PC-9 (cell line): Measurements from ENCODE around the gene PROP1. TPM values are rescaled to one million over a fixed set of nuclear protein-coding genes. Genes with fewer than 3 reads are reported as not detected.

Experiments used
- BruUV-seq: library from RNA; stranded (reverse); fragments of 400-500 nt; replicated peaks from 2 replicates; lab custom pipeline; 2021; lab: Mats Ljungman, UMichigan
- CTCF ChIA-PET: fragments of 300-600 bp; sonication (Branson Sonifier 250); formaldehyde crosslinking; loops from one replicate; lab custom pipeline; 2022; ENCODE audit warnings: antibody characterized with exemption; lab: Charles Lee
- POLR2A ChIA-PET: fragments of 300-600 bp; sonication (Branson Sonifier 250); formaldehyde crosslinking; loops from one replicate; lab custom pipeline; 2022; ENCODE audit warnings: antibody characterized with exemption; ENCODE audit not compliant: unreplicated experiment; lab: Charles Lee
- DNase-seq, 2 experiments: peaks; one replicate each; pipeline versions ENCODE4 v3.0.0 to v3.0.0-alpha.2; 2015 to 2022; ENCODE audit warnings: mixed read lengths in 1 of 2
- H2AFZ ChIP-seq: fragments of 200-600 bp; sonication (generic); 2 replicates; pipeline ENCODE4 v1.8.1; 2017; ENCODE audit warnings: antibody characterized with exemption
- H3F3A ChIP-seq: fragments of 200-600 bp; sonication (generic); 2 replicates; pipeline ENCODE4 v1.8.1; 2017; ENCODE audit warnings: antibody characterized with exemption, mild to moderate bottlenecking, low read depth; ENCODE audit not compliant: insufficient read depth
- H3K27ac ChIP-seq: fragments of 200-600 bp; sonication (generic); 2 replicates; pipeline ENCODE4 v1.6.1; 2016; ENCODE audit warnings: mixed run types
- H3K27me3 ChIP-seq: fragments of 200-600 bp; sonication (generic); 2 replicates; pipeline ENCODE4 v1.6.1; 2016; ENCODE audit warnings: low read depth, mixed run types; ENCODE audit not compliant: insufficient read depth
- H3K36me3 ChIP-seq: fragments of 200-600 bp; sonication (generic); 2 replicates; pipeline ENCODE4 v1.6.1; 2016; ENCODE audit warnings: low read depth, mixed run types
- H3K4me1 ChIP-seq: fragments of 200-600 bp; sonication (generic); replicated peaks from 2 replicates; pipeline ENCODE4 v1.6.1; 2016; ENCODE audit warnings: mixed run types; ENCODE audit not compliant: insufficient read depth
- H3K4me2 ChIP-seq: fragments of 200-600 bp; sonication (generic); 2 replicates; pipeline ENCODE4 v1.6.1; 2017; ENCODE audit warnings: mixed run types
- H3K4me3 ChIP-seq: fragments of 200-600 bp; sonication (generic); 2 replicates; pipeline ENCODE4 v1.6.1; 2016; ENCODE audit warnings: mixed run types
- H3K79me2 ChIP-seq: fragments of 200-600 bp; sonication (generic); 2 replicates; pipeline ENCODE4 v1.6.1; 2017; ENCODE audit warnings: low read depth, mixed run types
- H3K9me2 ChIP-seq: fragments of 200-600 bp; sonication (generic); 2 replicates; pipeline ENCODE4 v1.8.1; 2017; ENCODE audit warnings: mild to moderate bottlenecking; ENCODE audit not compliant: insufficient read depth
- H3K9me3 ChIP-seq: fragments of 200-600 bp; sonication (generic); 2 replicates; pipeline ENCODE4 v1.8.1; 2016; ENCODE audit warnings: low read depth; ENCODE audit not compliant: insufficient read depth
- H4K20me1 ChIP-seq: fragments of 200-600 bp; sonication (generic); 2 replicates; pipeline ENCODE4 v1.8.1; 2017; ENCODE audit not compliant: insufficient read depth
- EZH2 ChIP-seq: fragments of 200-600 bp; sonication (generic); IDR thresholded peaks from 2 replicates; pipeline ENCODE4 v1.8.0; 2017; ENCODE audit warnings: antibody characterized with exemption, low read depth
- intact Hi-C: fragments of 100-400 bp; cut with micrococcal nuclease; formaldehyde crosslinking; loops from one replicate; pipeline ENCODE4 v1.10.0; 2022; ENCODE audit not compliant: unreplicated experiment
- total RNA-seq: library from RNA; stranded (reverse); gene quantifications from 2 replicates; pipeline ENCODE4 v1.2.3, GENCODE V29; 2021
- TF ChIP-seq, protein P1 (sequence below): fragments of 200-600 bp; sonication (generic); conservative IDR thresholded peaks from 2 replicates; pipeline ENCODE4 v1.6.1; 2017; ENCODE audit warnings: mixed run types, antibody characterized with exemption, mild to moderate bottlenecking, moderate library complexity

Gene PROP1
- total RNA-seq, 1 experiment from 2014 or later, result not detected

- no peaks in the 10 kb centered on the region for H3F3A ChIP-seq
- ChIA-PET CTCF (no interaction called here), POLR2A (no interaction called here)
- H3K9me3 ChIP-seq, result no peaks in the 10 kb centered on the region
- H3K36me3 ChIP-seq, result no peaks in the 10 kb centered on the region
- no peak for DNase-seq
- intact Hi-C loops, result no loop called here
- TF ChIP-seq, protein P1, sequence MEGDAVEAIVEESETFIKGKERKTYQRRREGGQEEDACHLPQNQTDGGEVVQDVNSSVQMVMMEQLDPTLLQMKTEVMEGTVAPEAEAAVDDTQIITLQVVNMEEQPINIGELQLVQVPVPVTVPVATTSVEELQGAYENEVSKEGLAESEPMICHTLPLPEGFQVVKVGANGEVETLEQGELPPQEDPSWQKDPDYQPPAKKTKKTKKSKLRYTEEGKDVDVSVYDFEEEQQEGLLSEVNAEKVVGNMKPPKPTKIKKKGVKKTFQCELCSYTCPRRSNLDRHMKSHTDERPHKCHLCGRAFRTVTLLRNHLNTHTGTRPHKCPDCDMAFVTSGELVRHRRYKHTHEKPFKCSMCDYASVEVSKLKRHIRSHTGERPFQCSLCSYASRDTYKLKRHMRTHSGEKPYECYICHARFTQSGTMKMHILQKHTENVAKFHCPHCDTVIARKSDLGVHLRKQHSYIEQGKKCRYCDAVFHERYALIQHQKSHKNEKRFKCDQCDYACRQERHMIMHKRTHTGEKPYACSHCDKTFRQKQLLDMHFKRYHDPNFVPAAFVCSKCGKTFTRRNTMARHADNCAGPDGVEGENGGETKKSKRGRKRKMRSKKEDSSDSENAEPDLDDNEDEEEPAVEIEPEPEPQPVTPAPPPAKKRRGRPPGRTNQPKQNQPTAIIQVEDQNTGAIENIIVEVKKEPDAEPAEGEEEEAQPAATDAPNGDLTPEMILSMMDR, result no peak
- no peak for TF ChIP-seq EZH2
- no peaks in the 10 kb centered on the region for H3K79me2 ChIP-seq
- no peaks in the 10 kb centered on the region for H4K20me1 ChIP-seq
- H3K9me2 ChIP-seq, result no peaks in the 10 kb centered on the region
- H3K4me2 ChIP-seq, result no peak overlapping the region
- no peak overlapping the region for H3K27ac ChIP-seq
- H3K4me1 ChIP-seq, result no peaks in the 10 kb centered on the region
- peaks cover 92% of the 10 kb centered on the region for H3K27me3 ChIP-seq
- no TSS peak for BruUV-seq
- H3K4me3 ChIP-seq, result no peak overlapping the region
- H2AFZ ChIP-seq, result no peak overlapping the region
Measured at GRCh38 chr5:177968661-177969211, 27.3 kb downstream of the PROP1 start.

DNA sequence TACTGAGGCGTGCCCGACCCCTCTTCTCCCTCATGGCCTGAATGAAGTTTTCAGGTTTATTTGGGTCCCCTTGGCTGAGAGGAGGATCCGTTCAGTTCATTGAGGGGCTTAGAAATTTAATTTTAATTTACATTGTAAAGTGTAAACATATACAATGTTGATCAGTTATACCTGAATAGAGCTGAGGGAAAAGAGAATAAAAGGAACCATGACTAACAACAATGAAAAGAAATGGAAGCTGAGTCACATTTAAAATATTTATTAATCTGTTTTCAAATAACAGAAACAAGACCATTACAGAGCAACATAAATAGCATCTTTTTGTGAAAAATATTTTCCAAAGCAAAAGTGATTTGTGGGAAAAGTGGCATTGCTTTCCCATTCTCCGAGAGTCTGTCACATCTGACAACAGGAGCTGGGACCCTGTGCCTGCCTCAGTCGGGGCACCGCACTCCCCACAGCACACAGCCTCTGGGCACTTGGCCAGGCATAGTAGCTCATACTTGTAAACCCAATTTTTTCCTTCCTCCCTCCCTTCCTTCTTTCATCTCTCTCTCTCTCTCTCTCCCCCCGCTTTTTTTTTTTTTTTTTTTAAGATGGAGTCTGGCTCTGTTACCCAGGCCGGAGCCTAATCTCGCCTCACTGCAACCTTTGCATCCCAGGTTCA lies 28.7 kb downstream of the PROP1 start:
- no peak for TF ChIP-seq EZH2
- TF ChIP-seq, protein P1, result no peak
- POLR2A ChIA-PET, result interaction anchor here (0.7 kb wide), 1 partner anchor 25 kb away, joined by 34 read pairs; no protein-coding TSS in a partner anchor
- Histone ChIP-seq H3K27ac (no peak overlapping the region), H3K36me3 (no peaks in the 10 kb centered on the region), H3K79me2 (no peaks in the 10 kb centered on the region), H3K4me3 (no peak overlapping the region), H3K27me3 (peaks cover 93% of the 10 kb centered on the region), H3K9me2 (no peaks in the 10 kb centered on the region), H3K4me2 (no peak overlapping the region), H3F3A (no peaks in the 10 kb centered on the region), H3K4me1 (no peaks in the 10 kb centered on the region), H2AFZ (no peak overlapping the region), H3K9me3 (no peaks in the 10 kb centered on the region), H4K20me1 (no peaks in the 10 kb centered on the region)
- DNase-seq, result no peak
- CTCF ChIA-PET, result interaction anchor here (0.5 kb wide), 1 partner anchor 94 kb away, joined by 3 read pairs; no protein-coding TSS in a partner anchor
- intact Hi-C loops, result no loop called here
- BruUV-seq, result no TSS peak

- intact Hi-C loops, result no loop called here
- Histone ChIP-seq H3K9me3 (no peaks in the 10 kb centered on the region), H3K9me2 (no peaks in the 10 kb centered on the region), H3K4me2 (no peak overlapping the region), H3K4me1 (no peaks in the 10 kb centered on the region), H3K79me2 (no peaks in the 10 kb centered on the region), H3K27ac (no peak overlapping the region), H3F3A (no peaks in the 10 kb centered on the region), H3K4me3 (no peak overlapping the region), H3K36me3 (no peaks in the 10 kb centered on the region), H4K20me1 (no peaks in the 10 kb centered on the region), H2AFZ (no peak overlapping the region), H3K27me3 (peaks cover 88% of the 10 kb centered on the region)
- BruUV-seq, result no TSS peak
- ChIA-PET POLR2A (no interaction called here), CTCF (no interaction called here)
- TF ChIP-seq, protein P1, result no peak
- TF ChIP-seq EZH2, result no peak
- DNase-seq, result no peak
Measured at GRCh38 chr5:177966839-177967166, 29.2 kb downstream of the PROP1 start.
